NCI-H128 (cell line): ENCODE results near the gene TNFRSF14.

Experiments
- DNase-seq: peaks from one replicate; lab custom pipeline; 2025; ENCODE audit not compliant: unreplicated experiment; lab: John Stamatoyannopoulos, UW

TNFRSF14 gene

GRCh38 chr1:2586154-2587070, 30.2 kb downstream of the TNFRSF14 start, which contains the start of gene PRXL2B:
TSS of gene PRXL2B (plus strand) at chr1:2586777. CDS start at chr1:2586886, 109 bp downstream.
- peak; percentile 97 for DNase-seq

GRCh38 chr1:2587071-2587859, 31.1 kb downstream of the TNFRSF14 start:
- DNase-seq, result no peak

GRCh38 chr1:2587860-2588571, 31.8 kb downstream of the TNFRSF14 start:
- DNase-seq, result no peak

GRCh38 chr1:2588661-2589430, 32.7 kb downstream of the TNFRSF14 start:
- DNase-seq, result no peak

- DNase-seq, result no peak
These were observed 33.5 kb downstream of the TNFRSF14 start for GRCh38 chr1:2589431-2590232.

- no peak for DNase-seq
These were observed 34.3 kb downstream of the TNFRSF14 start for GRCh38 chr1:2590233-2591141.

GRCh38 chr1:2591233-2591580, 35.0 kb downstream of the TNFRSF14 start:
- no peak for DNase-seq

- no peak for DNase-seq
These were observed 35.5 kb downstream of the TNFRSF14 start for GRCh38 chr1:2591581-2592261.

GRCh38 chr1:2592672-2593071, 36.5 kb downstream of the TNFRSF14 start:
- no peak for DNase-seq

GRCh38 chr1:2593251-2593878, 37.2 kb downstream of the TNFRSF14 start:
- no peak for DNase-seq

GRCh38 chr1:2594001-2594640, 38.0 kb downstream of the TNFRSF14 start:
- no peak for DNase-seq

GRCh38 chr1:2594641-2595131, 38.5 kb downstream of the TNFRSF14 start:
- no peak for DNase-seq

- DNase-seq, result no peak
These were observed 39.2 kb downstream of the TNFRSF14 start for GRCh38 chr1:2595261-2595811.

GRCh38 chr1:2595812-2596529, 39.8 kb downstream of the TNFRSF14 start:
- no peak for DNase-seq

- DNase-seq, result no peak
These were observed 40.6 kb downstream of the TNFRSF14 start for GRCh38 chr1:2596530-2597333.
